HepG2 (cell line): ENCODE results near the gene ZFHX3. TPM values are rescaled to one million over a fixed set of nuclear protein-coding genes. Genes with fewer than 3 reads are reported as not detected.

ENCODE experiments used
- ARHGAP35 ChIP-seq: sonication (generic); formaldehyde crosslinking; IDR thresholded peaks from 2 replicates; pipeline ENCODE4 v1.9.0; 2022; ENCODE audit warnings: mild to moderate bottlenecking, inconsistent platforms, moderate library complexity, missing genetic modification reagents, borderline replicate concordance
- CAMTA2 ChIP-seq: sonication (generic); formaldehyde crosslinking; IDR thresholded peaks from 2 replicates; pipeline ENCODE4 v1.4.0; 2020; ENCODE audit warnings: mild to moderate bottlenecking, missing genetic modification reagents, borderline replicate concordance
- CREB1 ChIP-seq, 2 experiments: fragments of 450-650 bp in 1 of 2; IDR thresholded peaks; 2 replicates each; pipeline ENCODE4 v1.6.1; 2016 to 2017; ENCODE audit warnings: control low read depth in 1 of 2, mild to moderate bottlenecking in 1 of 2, missing compliant biosample characterization in 1 of 2, missing genetic modification characterization in 1 of 2
- DMTF1 ChIP-seq: sonication (generic); formaldehyde crosslinking; IDR thresholded peaks from 2 replicates; pipeline ENCODE4 v1.4.0; 2020; ENCODE audit warnings: mild to moderate bottlenecking, missing genetic modification reagents
- E2F1 ChIP-seq: sonication (generic); formaldehyde crosslinking; IDR thresholded peaks from 2 replicates; pipeline ENCODE4 v1.5.0; 2020; ENCODE audit warnings: missing genetic modification reagents
- EEA1 ChIP-seq: sonication (generic); formaldehyde crosslinking; IDR thresholded peaks from 2 replicates; pipeline ENCODE4 v1.5.1; 2020; ENCODE audit warnings: mild to moderate bottlenecking, missing genetic modification reagents, borderline replicate concordance
- ELF4 ChIP-seq: sonication (generic); formaldehyde crosslinking; IDR thresholded peaks from 2 replicates; pipeline ENCODE4 v1.5.0; 2020; ENCODE audit warnings: missing genetic modification reagents, mild to moderate bottlenecking, moderate library complexity, borderline replicate concordance
- FLYWCH1 ChIP-seq: sonication (generic); formaldehyde crosslinking; IDR thresholded peaks from 2 replicates; pipeline ENCODE4 v1.8.1; 2023; ENCODE audit warnings: mild to moderate bottlenecking, missing genetic modification reagents
- HNF4A ChIP-seq: sonication (generic); formaldehyde crosslinking; IDR thresholded peaks from 2 replicates; pipeline ENCODE4 v1.4.0; 2020; ENCODE audit warnings: missing genetic modification reagents
- HOXD1 ChIP-seq: sonication (generic); formaldehyde crosslinking; IDR thresholded peaks from 2 replicates; pipeline ENCODE4 v1.5.0; 2020; ENCODE audit warnings: missing genetic modification reagents
- IRF2 ChIP-seq: IDR thresholded peaks from 2 replicates; pipeline ENCODE4 v1.6.1; 2018; ENCODE audit warnings: missing genetic modification reagents, missing compliant biosample characterization
- MAX ChIP-seq: IDR thresholded peaks from 2 replicates; pipeline ENCODE4 v1.6.1; 2012; ENCODE audit warnings: inconsistent platforms
- MBD4 ChIP-seq: IDR thresholded peaks from 2 replicates; pipeline ENCODE4 v1.6.1; 2012; ENCODE audit warnings: low read length, inconsistent platforms, borderline replicate concordance
- MTA1 ChIP-seq: sonication (generic); formaldehyde crosslinking; IDR thresholded peaks from 2 replicates; pipeline ENCODE4 v1.4.0; 2020; ENCODE audit warnings: missing genetic modification reagents, mild to moderate bottlenecking, borderline replicate concordance
- NFE2 ChIP-seq: sonication (generic); formaldehyde crosslinking; IDR thresholded peaks from 2 replicates; pipeline ENCODE4 v1.4.0; 2020; ENCODE audit warnings: missing genetic modification reagents
- NR2F6 ChIP-seq, 2 experiments: IDR thresholded peaks; 2 replicates each; pipeline ENCODE4 v1.6.1; 2016; ENCODE audit warnings: antibody characterized with exemption in 1 of 2, mild to moderate bottlenecking in 1 of 2
- PITX1 ChIP-seq: sonication (generic); formaldehyde crosslinking; IDR thresholded peaks from 2 replicates; pipeline ENCODE4 v1.5.1; 2020; ENCODE audit warnings: mild to moderate bottlenecking, missing genetic modification reagents
- PREB ChIP-seq: sonication (generic); formaldehyde crosslinking; IDR thresholded peaks from 2 replicates; pipeline ENCODE4 v1.4.0; 2020; ENCODE audit warnings: missing genetic modification reagents
- RFX1 ChIP-seq: fragments of 450-650 bp; IDR thresholded peaks from 2 replicates; pipeline ENCODE4 v1.6.1; 2017
- TCF12 ChIP-seq, 2 experiments: fragments of 450-650 bp in 1 of 2; sonication (generic) in 1 of 2; formaldehyde crosslinking in 1 of 2; IDR thresholded peaks; 2 replicates each; pipeline versions ENCODE4 v1.6.1 to v1.8.0; 2017 to 2022; ENCODE audit warnings: antibody characterized with exemption in 1 of 2, mild to moderate bottlenecking in 1 of 2, missing genetic modification reagents in 1 of 2, moderate library complexity in 1 of 2
- TFDP2 ChIP-seq: sonication (generic); formaldehyde crosslinking; IDR thresholded peaks from 2 replicates; pipeline ENCODE4 v1.4.0; 2020; ENCODE audit warnings: missing genetic modification reagents
- TGIF2 ChIP-seq: IDR thresholded peaks from 2 replicates; pipeline ENCODE4 v1.6.1; 2016; ENCODE audit warnings: control low read depth, missing compliant biosample characterization
- YEATS2 ChIP-seq: sonication (generic); formaldehyde crosslinking; IDR thresholded peaks from 2 replicates; pipeline ENCODE4 v1.4.0; 2020; ENCODE audit warnings: missing genetic modification reagents, borderline replicate concordance
- ZFYVE20 ChIP-seq: sonication (generic); formaldehyde crosslinking; IDR thresholded peaks from 2 replicates; pipeline ENCODE4 v1.8.0; 2023; ENCODE audit warnings: low read depth, mild to moderate bottlenecking, moderate library complexity, missing genetic modification reagents, borderline replicate concordance
- ZMYM3 ChIP-seq: sonication (generic); formaldehyde crosslinking; IDR thresholded peaks from 2 replicates; pipeline ENCODE4 v1.5.1; 2020; ENCODE audit warnings: mild to moderate bottlenecking, missing genetic modification reagents
- ZNF230 ChIP-seq: sonication (generic); formaldehyde crosslinking; IDR thresholded peaks from 2 replicates; pipeline ENCODE4 v1.4.0; 2020; ENCODE audit warnings: mild to moderate bottlenecking, missing genetic modification reagents
- polyA plus RNA-seq, 8 experiments: library from polyadenylated mRNA; depleted of rRNA in 3 of 8; stranded (reverse) in 7 of 8; unstranded in 1 of 8; fragments of >200 nt; fragmentation: Illumina TruSeq in 4 of 8; extraction: Trizol in 4 of 8; gene quantifications; 2 replicates each; pipeline versions ENCODE4 v1.2.1 to v1.2.3, GENCODE V29; 2011 to 2016; ENCODE audit warnings: low read depth in 4 of 8, missing spikeins in 1 of 8, mixed read lengths in 1 of 8; ENCODE audit not compliant: insufficient read depth in 1 of 8
- total RNA-seq, 5 experiments: library from RNA; depleted of rRNA; stranded (reverse); fragments of >200 nt; fragmentation: Illumina TruSeq; extraction: Trizol; gene quantifications; 2 replicates each; pipeline ENCODE4 v1.2.3, GENCODE V29; 2016; ENCODE audit warnings: low read depth in 1 of 5

Gene ZFHX3
- total and polyA plus RNA-seq, 2 of the 13 experiments (the other 11 are each of a cell fraction or from before 2014, with no cell fraction given) = 5.0 to 6.0 TPM

GRCh38 chr16:73020409-73020884 lies 27.5 kb downstream of the ZFHX3 start (continued):
- TF ChIP-seq TFDP2 (CRISPR knock-in tag) (no peak; the same call in 1 of the 2 replicates), FLYWCH1 (CRISPR knock-in tag) (no peak), CREB1 (IDR thresholded peaks at IDR 0.05) (no peak), CREB1 (CRISPR knock-in tag; IDR thresholded peaks at IDR 0.05) (peak; percentile 62), ZMYM3 (CRISPR knock-in tag) (0 out of 2 replicates have a peak, but pooled peaks have one; percentile 48), ELF4 (CRISPR knock-in tag) (no peak), CAMTA2 (CRISPR knock-in tag) (no peak), E2F1 (CRISPR knock-in tag) (no peak), MTA1 (CRISPR knock-in tag) (no peak), HNF4A (peak; percentile 55), DMTF1 (CRISPR knock-in tag) (no peak), PITX1 (CRISPR knock-in tag) (no peak), TCF12 (IDR thresholded peaks at IDR 0.05) (no peak), TCF12 (CRISPR knock-in tag; IDR thresholded peaks at IDR 0.05) (no peak), TGIF2 (CRISPR knock-in tag) (peak; percentile 77; the same call in 1 of the 2 replicates), PREB (CRISPR knock-in tag) (no peak), EEA1 (CRISPR knock-in tag) (no peak), NR2F6 (IDR thresholded peaks at IDR 0.05) (0 out of 2 replicates have a peak, but pooled peaks have one; percentile 16), NR2F6 (CRISPR knock-in tag; IDR thresholded peaks at IDR 0.05) (peak; percentile 62; the same call in 1 of the 2 replicates), ZFYVE20 (no peak), HOXD1 (CRISPR knock-in tag) (no peak), ARHGAP35 (CRISPR knock-in tag) (no peak), RFX1 (no peak), YEATS2 (peak; percentile 44; the same call in 1 of the 2 replicates), NFE2 (CRISPR knock-in tag) (peak; percentile 100), MBD4 (no peak), IRF2 (peak; percentile 95), MAX (peak; percentile 48), ZNF230 (no peak)
